NOMO-1 treated with dmso at 0.1 percent for 144 hours (cell line): ENCODE measurements around the gene SUV39H1.
A peak's percentile ranks its signal among the peaks of the same experiment; 100 is the strongest.
"Not testable (repeated sequence)": the region's sequence is repeated elsewhere in the genome, so short reads cannot be mapped to it uniquely, and the experiment has no call there.

Experiments used
- DNase-seq: peaks from one replicate; lab custom pipeline; 2025; ENCODE audit not compliant: unreplicated experiment; lab: John Stamatoyannopoulos, UW

Gene SUV39H1, protein sequence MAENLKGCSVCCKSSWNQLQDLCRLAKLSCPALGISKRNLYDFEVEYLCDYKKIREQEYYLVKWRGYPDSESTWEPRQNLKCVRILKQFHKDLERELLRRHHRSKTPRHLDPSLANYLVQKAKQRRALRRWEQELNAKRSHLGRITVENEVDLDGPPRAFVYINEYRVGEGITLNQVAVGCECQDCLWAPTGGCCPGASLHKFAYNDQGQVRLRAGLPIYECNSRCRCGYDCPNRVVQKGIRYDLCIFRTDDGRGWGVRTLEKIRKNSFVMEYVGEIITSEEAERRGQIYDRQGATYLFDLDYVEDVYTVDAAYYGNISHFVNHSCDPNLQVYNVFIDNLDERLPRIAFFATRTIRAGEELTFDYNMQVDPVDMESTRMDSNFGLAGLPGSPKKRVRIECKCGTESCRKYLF

DNA sequence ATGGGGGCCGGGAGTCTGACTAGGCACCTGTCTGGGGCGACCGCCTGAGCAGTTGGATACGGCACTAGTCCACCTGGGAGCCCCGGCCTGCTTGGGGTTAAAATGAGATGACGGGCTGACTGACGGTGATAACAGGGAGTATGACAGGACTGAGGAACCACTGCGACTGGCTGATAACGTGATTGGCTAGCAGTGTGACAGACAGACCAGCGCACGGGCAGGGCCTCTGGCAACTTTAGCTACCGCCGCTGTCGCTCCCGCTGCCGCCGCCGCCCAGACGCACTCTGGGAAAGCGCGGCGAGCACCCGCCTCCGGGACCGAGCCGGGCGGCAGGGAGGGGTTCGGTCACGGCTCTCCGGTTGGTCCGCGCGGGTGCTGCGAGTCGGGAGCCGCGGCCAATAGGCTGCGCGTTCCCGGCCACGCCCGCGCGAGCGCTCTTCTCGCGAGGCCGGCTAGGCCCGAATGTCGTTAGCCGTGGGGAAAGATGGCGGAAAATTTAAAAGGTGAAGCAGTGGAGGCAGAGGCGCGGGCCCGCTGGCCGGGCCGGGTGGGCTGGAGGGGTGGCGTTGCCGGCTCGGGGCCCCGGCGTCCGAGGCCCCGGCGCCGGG, at the start of gene SUV39H1:
SUV39H1 (plus strand) TSS at position 434 of the 608 bp plus-strand sequence; CDS start at position 485, 51 bp downstream.
- DNase-seq: peak; percentile 71

DNA sequence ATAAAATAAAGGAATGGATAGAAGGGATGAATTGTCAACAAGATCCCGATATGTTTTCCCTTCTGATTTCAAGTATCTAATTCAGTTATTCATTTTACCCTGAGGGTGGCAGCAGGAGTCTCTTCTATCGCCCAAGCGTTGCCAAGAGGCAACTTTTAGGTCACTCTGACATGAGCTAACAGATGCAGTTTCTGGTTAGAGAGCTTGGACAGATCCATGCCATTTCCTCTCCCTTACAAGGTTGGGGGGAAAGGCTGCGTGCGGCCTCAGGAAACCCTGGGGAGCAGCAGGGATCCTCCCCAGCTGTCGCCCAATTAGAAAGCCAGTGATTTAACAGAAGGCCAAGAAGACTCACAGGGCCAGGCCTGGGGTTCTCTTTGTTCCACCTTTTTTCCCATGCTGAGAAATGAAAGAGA, 48.2 kb upstream of the SUV39H1 start:
- DNase-seq: no peak

DNA sequence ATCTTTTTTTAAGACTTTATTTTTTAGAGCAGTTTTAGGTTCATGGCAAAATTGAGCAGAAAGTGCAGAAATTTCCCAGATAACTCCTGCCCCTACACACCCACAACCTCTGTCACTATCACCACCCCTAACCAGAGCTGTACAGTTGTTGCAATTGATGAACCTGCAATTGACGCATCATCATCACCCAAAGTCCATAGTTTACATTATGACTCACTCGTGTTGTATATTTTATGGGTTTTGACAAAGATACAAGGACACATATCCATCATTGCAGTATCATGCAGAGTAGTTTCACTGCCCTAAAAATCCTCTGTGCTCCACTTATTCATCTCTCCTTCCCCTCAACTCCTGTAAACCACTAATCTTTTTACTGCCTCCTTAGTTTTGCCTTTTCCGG, 47.4 kb upstream of the SUV39H1 start:
- no peak for DNase-seq

DNA sequence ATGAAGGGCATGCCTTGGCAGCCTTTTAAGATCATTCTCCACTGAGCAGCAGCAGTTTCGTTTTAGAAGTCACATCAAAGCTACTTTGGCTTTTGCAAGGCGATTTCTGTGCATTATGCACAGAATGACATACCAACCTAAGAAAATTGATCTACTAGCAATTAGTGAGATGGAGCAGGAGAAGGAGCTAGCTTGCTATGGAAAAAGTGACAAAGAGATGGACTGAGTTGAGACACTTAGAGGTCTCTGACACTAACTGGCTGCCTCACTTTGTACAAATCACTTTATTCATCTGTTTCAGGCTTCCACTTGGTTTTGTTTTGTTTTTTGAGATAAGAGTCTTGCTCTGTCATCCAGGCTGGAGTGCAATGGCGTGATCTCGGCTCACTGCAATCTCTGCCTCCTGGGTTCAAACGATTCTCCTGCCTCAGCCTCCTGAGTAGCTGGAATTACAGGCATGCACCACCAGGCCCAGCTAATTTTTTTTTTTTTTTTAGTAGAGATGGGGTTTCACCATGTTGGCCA, 44.4 kb upstream of the SUV39H1 start:
- not testable (repeated sequence) for DNase-seq

DNA sequence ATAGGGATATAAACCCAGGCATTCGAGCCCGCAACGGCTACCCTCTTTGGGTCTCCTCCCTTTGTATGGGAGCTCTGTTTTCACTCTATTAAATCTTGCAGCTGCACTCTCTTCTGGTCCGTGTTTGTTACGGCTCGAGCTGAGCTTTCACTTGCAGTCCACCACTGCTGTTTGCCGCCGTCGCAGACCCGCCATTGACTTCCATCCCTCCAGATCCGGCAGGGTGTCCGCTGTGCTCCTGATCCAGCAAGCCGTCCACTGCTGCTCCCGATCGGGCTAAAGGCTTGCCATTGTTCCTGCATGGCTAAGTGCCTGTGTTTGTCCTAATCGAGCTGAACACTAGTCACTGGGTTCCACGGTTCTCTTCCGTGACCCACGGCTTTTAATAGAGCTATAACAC, 41.8 kb upstream of the SUV39H1 start:
- not testable (repeated sequence) for DNase-seq

DNA sequence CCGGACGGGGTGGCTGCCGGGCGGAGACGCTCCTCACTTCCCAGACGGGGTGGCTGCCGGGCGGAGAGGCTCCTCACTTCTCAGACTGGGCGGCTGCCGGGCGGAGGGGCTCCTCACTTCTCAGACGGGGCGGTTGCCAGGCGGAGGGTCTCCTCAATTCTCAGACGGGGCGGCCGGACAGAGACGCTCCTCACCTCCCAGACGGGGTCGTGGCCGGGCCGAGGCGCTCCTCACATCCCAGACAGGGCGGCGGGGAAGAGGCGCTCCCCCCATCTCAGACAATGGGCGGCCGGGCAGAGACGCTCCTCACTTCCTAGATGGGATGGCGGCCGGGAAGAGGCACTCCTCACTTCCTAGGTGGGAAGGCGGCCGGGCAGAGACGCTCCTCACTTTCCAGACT, 36.8 kb upstream of the SUV39H1 start:
- DNase-seq: not testable (repeated sequence)

DNA sequence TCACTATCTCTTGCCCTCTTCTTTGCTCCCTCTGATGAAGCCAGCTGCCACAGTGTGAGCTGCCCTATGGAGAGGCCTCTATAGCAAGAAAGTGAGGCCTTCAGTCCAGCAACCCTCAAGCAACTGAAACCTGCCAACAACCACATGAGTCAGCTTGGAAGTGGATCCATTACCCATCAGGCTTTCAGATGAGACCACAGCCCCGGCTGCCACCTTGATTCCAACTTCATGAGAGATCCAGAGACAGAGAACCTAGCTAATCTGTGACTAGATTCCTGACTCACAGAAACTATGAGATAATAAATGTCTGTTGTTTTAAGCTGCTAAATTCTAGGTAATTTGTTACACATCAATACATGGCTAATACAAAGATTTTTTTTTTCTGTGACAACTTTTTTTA, 33.3 kb upstream of the SUV39H1 start:
- DNase-seq: no peak

DNA sequence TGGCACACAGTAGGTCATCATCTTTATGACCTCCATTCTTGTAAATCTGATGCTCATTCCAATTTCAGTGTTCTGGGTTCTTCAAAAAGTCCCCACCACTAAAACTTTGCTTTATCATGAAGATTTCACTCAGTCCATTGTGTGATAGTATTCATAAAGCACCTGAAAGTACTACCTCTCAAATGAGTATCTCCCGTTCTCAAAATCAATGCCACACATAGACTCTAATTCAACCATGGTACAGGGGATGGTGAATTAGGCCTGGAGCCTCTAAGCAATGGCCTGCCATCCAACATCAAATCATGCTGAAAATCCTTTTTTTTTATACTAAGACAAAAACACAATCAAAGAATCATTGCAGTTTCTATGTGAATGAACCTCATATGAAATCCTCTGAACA, 32.4 kb upstream of the SUV39H1 start:
- DNase-seq: no peak

DNA sequence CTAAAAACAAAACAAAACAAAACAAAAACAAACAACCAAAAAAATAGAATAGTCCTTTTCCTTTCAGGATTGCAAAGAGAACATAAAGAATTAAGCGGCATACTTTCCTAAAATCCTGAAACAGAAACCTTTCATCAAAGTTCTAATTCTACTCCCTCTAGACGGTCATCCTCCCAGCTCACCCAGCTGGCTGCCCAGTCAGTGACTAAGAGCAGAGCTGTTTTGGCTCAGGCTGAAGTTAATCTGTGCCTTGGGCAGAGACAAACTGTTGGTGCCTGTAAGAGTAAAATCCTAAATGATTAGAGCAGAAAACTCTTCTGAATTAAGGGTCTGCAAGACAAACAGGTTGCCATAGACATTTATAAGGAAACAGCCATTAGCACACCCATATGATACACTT, 30.5 kb upstream of the SUV39H1 start:
- no peak for DNase-seq

DNA sequence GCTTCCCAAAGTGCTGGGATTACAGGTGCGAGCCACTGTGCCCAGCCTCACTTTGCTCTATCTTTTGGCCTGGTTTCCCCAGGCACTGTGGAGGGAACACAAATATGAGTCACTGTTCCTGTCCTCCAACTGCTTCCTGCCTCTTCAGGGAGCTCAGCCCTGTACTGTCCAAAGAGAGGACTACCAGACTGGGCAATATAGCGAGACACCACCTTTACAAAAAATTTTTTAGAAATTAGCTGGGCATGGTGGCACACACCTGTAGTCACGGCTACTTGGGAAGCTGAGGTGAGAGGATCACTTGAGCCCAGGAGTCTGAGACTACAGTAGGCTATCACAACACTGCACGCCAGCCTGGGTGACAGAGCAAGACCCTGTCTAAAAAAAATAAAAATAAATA, 29.9 kb upstream of the SUV39H1 start:
- DNase-seq: no peak

DNA sequence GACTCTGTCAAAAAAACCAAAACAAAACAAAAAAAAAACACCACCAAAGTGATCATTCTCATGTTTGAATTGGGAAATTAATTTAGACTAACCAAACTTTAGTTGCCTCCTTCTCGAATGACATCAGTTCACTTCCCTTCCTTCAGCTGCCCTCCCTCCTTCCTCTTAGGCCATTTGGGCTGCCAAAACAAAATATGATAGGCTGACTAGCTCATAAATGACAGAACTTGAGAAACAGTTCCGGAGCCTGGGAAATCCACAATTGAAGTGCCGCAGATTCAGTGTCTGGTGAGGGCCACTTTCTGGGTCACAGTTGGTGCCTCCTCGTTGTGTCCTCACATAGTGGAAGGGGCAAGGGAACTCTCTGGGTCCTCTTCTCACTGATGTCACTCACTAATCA, 29.0 kb upstream of the SUV39H1 start:
- DNase-seq: peak; percentile 53

DNA sequence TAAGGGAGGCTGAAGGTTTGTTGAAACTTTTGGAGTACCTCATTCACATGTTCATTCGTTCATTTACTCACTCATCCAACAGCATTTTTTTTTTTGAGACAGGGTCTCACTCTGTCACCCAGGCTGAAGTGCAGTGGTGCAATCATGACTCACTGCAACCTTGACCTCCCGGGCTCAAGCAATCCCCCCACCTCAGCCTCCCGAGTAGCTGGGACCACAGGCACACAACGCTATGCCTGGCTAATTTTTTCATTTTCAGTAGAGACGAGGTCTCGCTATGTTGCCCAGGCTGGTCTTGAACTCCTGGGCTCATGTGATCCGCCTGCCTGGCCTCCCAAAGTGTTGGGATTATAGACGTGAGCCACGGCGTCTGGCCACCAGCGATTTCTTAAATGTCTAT, 28.3 kb upstream of the SUV39H1 start:
- DNase-seq: not testable (repeated sequence)

DNA sequence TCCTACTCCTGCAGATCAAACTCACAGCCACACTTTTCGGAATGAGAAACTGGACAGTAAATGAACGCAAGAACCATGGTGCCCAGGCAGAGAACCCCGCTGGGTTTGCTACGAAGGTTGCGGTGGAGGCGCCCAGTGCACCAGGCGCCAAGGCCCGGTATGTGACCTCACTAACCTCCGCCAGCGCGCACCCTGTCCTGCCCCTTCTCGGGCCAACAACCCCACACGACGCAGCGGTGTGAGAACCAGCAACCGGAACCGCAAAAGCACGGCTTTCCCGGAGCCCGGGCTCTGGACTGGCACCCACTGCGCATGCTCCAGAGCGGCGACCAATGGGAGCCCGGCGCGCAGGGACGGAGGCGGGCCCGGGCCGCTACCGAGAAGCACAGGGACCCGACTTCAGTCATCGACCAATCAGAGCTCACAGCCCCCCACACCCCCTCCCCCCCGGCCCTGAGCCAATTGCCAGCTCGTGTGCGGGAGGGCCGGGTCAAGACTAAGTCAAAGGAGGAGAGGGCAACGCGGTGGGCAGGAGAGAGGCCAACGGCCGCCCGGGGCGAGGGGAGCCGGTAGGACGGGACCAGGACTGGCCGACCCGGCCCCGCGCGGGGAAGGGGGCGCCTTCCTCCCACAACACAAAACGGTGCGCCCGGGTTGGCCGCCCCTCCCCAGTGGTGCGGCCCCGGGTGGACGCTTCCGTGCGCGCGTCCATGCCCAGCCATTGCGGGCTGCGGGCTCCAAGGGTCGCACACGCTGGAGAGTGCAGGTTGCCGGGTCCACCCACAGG, 20.2 kb upstream of the SUV39H1 start:
- peak; percentile 65 for DNase-seq

DNA sequence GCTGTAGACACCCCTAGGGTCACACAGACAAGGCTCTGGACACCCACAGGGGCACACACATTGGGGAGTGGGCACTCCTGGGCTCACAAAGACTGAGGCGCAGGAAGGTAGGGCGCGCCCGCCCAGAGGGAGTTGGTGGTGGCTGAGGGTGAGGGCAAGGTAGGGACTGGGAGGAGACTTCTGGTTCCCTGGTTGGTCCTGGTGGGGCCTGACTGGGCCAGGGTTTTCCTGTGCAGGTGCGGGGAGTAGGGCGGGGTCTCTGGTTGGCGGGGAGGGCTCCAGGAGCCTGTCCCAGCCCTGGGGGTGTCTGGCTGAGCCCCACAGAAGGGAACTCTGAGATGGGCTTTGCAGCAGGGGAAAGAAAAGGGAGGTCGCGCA, 19.7 kb upstream of the SUV39H1 start:
- DNase-seq: no peak

DNA sequence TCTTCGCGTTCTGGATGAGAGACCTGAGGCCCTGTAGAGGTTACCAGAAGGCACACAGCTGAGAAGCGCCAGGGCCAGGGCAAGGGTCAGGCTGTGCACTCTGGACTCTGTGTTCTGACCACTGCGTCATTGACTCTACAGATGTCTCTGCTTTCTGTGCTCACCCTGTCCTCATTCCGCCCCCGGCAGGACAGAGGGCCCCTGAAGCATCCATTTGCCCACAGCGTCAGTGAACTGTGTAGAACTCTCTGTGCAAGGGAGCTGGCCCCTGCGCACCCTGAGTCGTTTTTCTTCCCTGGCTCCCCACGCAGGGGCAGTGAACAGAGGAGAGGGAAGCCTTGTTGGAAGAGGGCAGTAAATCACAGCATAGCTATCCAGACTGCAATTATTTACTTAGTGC, 19.0 kb upstream of the SUV39H1 start:
- DNase-seq: no peak

DNA sequence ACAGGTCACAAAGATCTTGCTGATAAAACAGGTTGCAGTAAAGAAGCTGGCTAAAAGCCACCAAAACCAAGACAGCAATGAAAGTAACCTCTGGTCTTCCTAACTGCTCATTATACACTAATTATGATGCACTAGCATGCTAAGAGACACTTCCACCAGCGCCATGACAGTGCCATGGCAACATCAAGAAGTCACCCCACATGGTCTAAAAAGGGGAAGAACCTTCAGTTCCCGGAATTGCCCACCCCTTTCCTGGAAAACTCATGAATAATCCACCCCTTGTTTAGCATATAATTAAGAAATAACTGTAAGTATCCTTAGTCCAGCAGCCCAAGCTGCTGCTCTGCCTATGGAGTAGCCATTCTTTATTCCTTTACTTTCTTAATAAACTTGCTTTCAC, 16.1 kb upstream of the SUV39H1 start:
- not testable (repeated sequence) for DNase-seq

DNA sequence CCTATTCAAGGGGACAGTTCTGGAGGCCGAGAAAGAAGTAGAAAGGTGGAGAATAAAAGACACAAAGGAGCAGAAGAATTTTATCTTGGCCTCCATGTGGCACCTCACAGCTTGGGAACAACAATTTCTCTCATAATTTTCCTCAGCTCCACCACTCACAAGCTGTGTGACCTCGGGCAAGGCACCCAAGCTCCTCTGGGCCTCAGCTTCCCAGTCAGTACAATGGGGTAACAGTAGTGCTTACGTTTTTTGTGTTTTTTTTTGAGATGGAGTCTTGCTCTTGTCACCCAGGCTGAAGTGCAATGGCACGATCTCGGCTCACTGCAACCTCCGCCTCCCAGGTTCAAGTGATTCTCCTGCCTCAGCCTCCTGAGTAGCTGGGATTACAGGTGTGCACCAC, 15.6 kb upstream of the SUV39H1 start:
- not testable (repeated sequence) for DNase-seq

DNA sequence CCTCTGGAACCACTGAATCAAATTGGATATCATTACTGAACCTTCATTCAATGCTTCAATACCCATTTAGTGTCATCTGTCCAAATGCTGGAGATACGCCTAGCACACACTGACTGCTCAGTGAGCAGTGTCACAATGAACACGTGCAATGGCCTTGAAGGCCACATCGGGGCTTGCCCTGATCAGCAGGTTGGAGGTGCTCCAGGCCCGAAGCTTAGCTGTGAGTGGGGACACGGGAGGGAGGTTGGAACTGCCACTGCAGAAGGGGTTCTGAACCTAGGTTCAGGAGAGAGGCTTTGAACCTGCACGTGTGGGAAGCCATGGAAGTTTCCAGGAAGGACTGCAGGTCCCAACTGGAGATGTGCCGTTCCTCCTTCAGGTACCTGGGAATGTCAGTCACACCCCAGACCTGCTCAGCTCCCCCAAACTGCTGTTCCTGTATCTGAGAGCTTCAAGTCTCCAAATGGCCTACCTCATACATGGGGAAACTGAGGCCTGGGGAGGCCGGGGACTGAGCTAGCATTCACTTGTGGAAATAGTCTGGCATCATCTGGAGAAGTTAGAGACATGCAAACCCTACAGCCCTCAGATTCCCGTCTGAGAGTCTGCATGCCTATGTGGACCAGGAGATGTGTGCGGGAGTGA, 14.9 kb upstream of the SUV39H1 start:
- no peak for DNase-seq

DNA sequence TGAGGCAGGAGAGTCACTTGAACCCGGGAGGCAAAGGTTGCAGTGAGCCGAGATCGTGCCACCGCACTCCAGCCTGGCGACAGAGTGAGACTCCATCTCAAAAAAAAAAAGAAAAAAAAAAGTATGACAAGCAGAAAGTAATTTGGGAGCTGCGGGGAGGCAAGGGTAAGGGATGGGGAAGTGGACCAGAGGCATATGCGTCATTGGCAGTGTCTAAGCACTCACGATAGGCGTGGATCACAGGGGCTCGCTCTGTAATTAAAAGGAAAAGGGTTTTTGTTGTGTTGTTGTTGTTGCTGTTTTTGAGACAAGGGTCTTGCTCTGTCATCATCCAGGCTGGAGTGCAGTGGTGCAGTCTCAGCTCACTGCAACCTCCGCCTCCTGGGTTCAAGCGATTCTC, 13.7 kb upstream of the SUV39H1 start:
- peak; percentile 33 for DNase-seq

DNA sequence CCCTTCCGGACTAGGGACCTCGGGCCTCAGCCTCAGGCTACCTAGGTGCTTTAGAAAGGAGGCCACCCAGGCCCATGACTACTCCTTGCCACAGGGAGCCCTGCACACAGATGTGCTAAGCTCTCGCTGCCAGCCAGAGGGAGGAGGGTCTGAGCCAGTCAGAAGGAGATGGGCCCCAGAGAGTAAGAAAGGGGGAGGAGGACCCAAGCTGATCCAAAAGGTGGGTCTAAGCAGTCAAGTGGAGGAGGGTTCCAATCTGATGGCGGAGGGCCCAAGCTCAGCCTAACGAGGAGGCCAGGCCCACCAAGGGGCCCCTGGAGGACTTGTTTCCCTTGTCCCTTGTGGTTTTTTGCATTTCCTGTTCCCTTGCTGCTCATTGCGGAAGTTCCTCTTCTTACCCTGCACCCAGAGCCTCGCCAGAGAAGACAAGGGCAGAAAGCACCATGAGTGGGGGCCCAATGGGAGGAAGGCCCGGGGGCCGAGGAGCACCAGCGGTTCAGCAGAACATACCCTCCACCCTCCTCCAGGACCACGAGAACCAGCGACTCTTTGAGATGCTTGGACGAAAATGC, 13.0 kb upstream of the SUV39H1 start, which contains the start of gene WAS:
WAS (plus strand) TSS at position 389 of the 572 bp plus-strand sequence; CDS start at position 444, 55 bp downstream.
- DNase-seq: peak; percentile 36

DNA sequence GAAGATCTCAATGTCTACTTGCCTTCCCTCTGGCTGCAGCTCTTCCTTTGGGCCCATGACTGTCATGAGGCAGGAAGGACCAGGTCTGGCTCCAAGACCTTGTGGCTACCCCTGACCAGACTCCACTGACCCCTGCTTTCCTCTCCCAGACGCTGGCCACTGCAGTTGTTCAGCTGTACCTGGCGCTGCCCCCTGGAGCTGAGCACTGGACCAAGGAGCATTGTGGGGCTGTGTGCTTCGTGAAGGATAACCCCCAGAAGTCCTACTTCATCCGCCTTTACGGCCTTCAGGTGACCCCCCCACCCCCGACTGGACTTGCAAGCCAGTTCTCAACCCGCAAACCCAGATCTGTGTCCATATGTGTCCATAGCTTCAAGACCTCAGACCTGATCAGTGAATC, 12.4 kb upstream of the SUV39H1 start:
- DNase-seq: no peak
